ENCODE data around the gene TNFRSF12A.

The TNFRSF12A gene

DNA sequence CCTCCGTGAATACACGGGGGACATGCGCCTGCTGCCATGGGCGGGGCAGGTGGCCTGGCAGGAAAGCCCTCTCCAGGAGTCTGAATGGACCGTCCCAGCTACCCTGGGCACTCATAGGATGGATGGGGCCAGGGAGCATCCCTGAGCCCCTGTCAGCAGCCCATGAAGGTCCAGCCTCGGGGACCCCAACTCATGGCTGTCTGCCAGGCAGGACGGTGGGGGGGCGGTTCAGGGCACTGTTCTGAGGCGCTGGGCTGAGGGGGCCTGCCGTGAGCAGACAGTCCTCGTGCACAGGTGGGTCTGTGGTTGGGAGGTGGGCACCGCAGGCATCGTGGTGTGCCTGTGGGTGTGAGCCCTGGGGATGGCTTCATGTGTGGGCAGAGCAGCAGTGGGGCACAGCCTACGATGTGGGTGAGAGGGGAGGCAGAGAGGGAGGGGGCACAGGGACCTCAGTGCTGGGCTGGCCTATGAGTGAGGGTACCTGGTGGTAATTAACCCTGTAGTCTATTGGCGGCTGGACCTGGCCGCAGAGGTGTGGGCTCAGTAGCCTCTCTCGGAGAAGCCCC, 33.5 kb upstream of the TNFRSF12A start:
- no peak for DNase-seq (ENCODE audit: low read depth)

DNA sequence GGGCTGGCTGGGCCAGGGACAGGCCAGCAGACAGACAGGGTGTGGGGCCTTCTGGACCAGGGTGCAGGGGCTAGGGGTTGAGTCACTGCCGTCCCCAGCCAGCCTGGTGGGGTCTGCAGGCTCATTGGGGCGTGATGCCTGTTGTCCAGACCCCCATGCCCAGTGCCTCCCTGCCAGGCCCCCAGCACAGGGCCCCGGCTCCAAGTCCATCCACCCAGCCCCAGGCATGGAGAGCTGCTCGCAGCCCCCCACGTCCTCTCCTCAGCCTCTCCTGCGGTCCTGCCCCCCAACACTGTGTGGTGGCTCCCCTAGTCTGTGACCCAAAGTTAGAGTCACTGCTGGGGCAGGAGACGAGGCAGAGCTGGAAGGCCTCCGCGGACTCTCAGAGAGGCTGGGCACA, 32.9 kb upstream of the TNFRSF12A start:
- no peak for DNase-seq (ENCODE audit: low read depth)

DNA sequence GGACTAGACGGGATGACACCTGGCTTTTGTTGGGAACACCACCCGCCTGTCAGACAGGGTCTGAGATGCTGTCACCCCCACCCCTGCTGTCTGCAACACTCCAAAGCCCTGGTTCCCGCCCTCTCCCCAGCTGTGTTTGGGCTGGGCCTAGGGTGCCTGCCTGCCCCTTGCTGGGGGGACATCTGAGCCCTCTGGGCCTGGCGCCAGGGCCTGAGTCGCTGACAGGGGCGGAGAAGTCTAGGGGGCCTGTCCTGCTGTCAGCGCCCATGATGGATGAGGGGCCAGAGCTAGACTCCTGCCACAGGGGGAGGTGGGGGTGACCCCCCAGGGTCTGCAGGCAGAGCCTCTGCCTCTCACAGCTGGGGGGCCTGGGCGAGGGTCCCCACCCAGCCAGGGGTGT, 32.3 kb upstream of the TNFRSF12A start:
- DNase-seq (ENCODE audit: low read depth): no peak

DNA sequence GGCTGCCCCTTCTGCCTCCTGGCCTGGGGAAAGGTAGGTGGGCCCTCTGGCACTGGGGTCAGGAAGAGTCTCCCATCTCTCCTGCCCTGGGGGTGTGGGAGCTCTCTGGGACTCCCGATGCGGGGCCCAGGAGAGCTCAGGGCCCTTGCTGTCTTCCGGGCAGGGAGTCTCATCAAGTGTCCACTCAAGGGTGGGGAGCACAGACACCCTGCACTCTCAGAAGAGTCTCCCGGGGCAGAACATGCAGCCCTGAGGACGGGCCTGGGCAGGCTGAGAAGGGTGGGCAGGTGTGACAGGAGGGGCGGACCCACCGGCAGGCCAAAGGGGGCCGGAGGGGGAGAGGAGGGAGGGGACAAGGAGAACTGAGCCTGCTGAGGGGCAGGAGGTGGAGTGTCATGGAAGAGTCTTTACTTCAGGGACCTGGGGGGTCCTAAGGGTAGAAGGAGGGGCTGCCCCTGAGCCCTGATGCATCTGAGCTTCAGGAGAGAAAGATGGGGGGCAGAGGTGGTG, 31.5 kb upstream of the TNFRSF12A start:
- no peak for DNase-seq (ENCODE audit: low read depth)

DNA sequence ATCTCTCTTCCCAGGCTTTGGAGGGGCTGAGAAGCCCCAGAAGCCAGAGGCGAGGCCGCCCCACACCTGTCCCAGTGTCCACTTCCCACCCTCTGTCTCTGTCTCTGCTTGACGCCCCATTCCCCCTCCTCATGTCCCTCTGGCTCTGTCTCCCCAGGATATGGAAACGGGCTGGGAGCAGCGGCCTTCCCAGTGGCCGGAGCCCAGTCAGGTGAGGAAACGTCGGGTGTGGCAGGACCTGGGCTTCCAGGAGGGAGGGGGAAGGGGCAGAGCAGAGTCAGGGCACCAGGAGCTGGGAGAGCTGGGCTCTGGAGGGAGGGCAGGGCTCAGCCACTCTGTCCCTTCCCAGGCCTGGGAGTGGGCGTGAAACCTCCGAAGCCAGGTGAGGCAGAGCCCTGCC, 29.3 kb upstream of the TNFRSF12A start:
- no peak for DNase-seq (ENCODE audit: low read depth)

DNA sequence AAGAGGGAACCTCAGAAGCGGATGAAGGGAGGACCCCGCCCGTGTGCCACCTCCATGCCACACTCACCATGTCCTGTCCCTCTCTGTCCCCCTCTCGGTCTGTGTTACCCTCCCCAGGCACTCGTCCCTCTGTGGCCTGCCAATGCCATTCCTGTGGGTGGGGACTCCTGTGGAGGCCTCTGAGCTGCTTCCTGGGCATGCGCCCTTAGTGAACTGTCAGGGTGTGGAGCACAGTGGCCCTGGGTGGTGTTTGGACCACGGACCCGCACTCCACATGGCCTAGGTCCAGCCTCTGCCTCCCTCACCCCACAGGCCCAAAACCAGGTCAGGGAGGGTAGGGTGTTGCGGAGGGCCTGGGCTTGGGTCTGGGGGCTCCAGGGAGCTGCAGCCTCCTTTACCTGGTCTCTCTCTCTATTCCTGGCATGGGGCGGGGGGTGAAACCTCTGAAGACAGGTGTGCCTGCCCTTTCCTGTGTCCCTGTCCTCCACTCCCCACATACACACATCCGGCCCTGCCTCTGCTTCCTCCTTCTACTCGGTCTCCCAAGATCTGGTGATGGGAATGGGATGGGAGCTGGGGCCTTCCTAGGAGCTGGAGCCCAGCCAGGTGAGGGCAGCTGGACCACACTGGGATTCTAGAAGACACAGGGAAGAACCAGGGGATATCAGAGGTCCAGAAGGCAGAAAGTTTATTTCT, 28.5 kb upstream of the TNFRSF12A start:
- DNase-seq (ENCODE audit: low read depth): no peak

DNA sequence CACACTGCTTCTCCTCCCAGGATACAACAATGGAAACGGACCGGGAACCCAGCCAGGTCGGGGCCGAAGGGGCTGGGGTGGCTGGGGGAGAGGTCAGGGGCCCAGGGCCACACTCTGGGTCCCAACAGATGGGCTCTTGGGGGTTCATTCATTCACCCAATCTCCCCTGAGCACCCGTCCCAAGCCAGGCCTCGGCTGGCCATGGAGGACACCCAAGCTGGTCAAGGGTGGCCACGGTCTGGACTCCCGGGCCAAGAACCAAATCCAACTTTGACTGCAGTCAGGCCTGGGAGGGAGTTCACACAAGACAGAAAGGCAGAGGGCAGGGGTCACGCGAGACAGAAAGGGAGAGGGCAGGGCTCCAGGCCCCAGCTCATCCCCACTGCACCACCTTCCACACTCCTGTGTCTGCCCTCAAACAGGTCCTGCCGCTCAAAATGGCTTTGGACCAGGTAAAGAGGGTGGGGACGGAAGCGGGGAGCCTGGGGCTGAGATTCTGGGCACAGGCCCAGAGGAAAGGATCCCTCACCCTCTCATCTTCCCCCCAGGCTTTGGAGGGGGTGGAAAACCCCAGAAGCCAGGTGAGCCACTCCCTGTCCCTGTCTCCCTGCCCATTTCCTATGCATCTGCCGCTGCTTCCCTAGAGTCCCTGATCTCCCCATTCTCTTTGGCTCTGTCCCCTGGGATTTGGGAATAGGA, 27.6 kb upstream of the TNFRSF12A start:
- DNase-seq (ENCODE audit: low read depth): no peak

DNA sequence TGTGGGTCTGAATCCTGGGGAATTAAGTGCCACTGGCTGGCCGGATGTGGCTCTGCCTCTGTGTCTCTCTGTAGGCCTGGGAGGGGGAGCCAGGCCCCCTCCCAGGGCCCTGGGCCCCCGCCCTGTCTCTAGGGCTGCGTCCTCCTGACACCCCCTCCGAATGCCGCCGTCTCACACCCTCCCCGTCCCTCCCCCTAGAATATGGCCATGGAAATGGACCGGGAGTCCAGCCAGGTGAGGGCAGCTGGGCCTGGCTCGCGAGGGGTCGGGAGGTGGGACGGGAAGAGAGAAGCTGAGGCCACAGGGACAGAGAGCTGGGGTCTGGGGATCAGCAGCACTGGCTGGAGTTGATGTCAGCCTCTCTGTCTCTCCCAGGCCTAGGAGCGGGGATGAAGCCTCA, 23.9 kb upstream of the TNFRSF12A start:
- no peak for DNase-seq (ENCODE audit: low read depth)

DNA sequence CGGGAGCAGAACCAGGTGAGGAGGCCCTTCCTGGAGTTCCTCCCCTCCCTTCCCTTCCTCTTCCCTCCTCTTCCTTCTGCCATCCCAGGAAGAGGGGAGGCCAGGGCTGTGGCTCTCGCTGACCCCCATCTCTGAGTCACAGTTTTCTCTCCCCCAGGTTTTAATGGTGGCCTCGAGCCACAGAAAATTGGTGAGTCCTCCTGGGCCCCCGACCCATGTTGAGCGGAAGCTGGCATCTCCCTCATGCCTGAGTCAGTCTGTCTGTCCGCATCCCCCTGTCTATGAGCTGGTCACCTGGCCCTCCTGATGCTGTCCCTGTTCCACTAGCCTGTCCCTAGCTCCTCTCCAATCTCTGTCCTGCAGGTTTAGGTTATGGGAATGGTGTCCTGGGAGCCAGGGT, 20.2 kb upstream of the TNFRSF12A start:
- no peak for DNase-seq (ENCODE audit: low read depth)

DNA sequence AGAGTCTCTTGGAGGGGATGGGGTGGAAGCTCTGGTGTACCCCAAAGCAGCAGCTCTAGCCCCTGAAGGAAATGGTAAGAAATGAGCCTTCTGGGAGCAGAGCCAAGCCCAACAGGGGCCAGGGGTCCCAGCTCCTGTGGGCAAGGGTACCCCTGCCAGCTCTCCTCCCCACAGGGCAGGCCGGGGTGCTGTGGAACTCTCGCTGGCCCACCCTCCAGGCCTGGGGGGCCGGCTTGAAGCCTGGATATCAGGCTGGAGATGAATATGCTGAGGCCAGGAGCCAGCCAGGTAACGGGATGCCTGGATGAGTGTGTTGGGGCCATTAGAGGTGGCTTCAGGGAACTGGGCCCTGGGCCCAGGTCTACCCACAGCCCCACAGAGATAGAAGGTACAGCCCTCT, 19.6 kb upstream of the TNFRSF12A start:
- no peak for DNase-seq (ENCODE audit: low read depth)

DNA sequence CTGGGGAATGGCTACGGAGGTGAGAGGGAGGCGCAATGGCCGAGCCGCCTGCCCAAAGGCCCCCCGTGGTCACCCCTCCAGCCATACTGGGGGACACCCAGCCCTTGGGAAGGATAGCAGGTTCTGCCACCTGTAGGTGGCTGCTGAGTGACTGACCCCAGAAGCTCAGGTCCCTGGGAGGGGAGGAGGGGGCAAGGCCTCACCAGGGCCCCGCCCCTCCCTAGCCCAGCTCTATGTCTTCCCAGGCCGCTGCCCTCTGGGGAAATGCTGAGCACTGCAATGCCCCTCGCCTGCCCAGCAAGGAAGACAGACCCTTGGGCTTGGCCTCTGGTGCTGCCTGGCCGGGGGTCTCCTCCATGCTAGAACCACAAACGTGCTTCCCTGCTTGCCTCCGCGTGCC, 18.9 kb upstream of the TNFRSF12A start:
- no peak for DNase-seq (ENCODE audit: low read depth)

DNA sequence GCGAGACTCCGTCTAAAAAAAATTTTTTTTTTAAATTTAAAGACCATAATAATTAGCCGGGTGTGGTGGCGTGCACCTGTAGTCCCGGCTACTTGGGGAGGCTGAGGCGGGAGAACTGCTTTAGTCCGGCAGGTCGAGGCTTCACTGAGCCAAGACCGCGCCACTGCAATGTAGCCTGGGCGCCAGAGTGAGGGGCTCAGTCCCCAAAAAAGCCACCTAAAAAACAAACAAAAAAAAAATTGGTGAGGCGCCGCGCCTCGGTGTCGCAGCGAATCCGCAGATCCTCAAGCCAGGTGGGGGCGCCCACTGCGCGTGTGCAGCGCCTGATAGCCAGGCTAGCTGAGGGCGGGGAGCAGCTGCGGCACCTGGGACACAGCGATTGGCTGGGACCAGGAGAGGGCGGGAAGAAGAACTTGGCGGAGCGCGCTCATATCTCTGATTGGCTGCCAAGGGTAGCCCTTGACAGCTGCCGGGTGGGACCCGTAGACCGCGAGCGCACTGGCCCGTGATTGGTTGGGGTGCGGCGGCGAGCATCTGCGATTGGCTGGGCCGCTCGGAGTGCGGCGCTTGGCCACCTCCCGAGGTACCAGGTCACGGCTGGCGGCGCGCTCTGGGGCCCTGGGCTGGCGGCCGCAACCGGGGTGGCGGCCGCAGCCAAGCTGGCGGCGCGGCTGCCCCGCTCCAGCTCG, 16.4 kb upstream of the TNFRSF12A start:
- peak; percentile 100 for DNase-seq (ENCODE audit: low read depth)

DNA sequence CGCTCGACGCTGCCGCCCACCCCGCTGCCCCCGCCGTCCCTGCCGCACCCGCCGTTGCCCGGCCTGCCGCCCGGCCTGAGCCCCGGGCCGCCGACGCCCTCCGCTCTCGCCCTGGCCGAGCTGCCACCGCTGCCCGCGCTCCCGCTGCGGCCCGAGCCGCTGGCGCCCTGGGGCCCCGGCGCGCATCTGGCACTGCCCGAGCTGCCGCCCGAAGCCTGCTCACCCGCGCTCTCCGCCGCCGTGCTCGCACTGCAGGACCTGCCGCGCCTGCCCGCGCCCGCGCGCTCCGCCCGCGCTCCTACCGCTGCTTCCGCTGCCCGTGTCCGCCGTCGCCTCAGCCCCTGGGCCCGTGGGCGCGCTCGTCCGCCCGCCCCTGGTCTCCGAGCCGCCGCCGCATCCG, 15.8 kb upstream of the TNFRSF12A start:
- DNase-seq (ENCODE audit: low read depth): no peak

DNA sequence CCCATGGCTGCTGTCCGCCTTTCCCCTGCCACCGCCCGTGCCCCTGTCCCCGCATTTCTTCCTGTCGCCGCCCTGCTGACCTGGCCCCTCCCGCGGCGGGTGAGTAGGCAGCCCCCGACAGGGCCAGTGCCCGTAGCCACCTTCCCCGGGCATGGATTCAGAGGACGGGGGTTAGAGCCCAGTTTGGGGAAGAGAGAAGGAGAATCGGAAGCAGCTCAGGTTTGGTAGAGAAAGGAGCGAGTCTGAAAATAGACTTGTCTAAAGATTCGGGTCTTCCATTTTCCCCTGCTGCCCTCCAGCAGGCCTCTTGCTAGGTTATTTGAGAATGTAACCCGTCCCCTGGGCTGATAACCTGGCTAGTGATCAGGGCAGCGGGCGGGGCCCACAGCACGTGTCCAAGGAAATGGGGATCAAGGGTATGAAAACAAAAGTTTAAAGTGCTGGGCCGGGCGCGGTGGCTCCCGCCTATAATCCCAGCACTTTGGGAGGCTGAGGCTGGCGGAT, 15.3 kb upstream of the TNFRSF12A start:
- DNase-seq (ENCODE audit: low read depth): no peak

DNA sequence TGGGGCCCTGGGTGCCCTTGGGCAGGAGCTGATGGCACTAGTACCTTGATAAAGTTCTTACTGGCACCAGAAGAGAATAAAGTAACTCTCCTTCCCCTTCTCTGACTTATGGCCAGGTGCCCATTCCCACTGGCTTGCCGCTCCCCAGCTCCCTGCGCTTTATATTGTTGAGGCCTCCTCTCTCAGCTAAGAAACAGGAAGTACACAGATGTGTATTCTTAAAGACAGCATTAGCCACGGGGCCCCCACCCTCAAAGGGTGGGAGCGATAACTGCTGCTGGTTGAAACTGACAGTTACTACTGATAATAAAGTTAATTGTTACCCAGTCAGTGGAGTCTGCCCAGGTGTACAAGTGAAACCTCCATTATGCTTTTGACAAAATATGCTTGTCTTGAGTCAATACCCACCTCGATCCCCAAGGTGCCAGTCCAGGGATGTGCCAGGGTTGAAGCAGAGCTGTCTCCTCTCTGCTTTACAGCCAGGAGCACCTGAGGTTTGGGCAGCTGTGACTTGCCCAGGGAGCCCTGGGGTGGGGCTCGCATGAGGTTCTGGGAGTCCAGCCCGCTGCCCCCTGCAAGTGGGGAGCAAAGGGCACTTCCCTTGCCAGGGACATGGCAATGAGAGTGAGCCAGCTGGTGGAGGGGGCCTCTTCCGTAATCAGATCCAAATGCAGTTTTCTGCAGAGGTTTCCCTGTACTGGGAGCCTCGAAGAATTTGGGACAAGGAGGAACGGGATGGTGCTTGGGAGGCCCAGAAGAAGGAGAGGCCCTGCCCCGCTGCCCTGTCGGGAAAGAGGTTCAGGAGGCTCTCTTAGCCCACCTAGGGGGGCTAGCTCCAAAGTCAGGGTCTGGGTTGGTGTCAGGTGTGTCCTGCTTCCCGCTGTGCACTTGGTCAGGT, 12.9 kb upstream of the TNFRSF12A start:
- DNase-seq (ENCODE audit: low read depth): no peak

DNA sequence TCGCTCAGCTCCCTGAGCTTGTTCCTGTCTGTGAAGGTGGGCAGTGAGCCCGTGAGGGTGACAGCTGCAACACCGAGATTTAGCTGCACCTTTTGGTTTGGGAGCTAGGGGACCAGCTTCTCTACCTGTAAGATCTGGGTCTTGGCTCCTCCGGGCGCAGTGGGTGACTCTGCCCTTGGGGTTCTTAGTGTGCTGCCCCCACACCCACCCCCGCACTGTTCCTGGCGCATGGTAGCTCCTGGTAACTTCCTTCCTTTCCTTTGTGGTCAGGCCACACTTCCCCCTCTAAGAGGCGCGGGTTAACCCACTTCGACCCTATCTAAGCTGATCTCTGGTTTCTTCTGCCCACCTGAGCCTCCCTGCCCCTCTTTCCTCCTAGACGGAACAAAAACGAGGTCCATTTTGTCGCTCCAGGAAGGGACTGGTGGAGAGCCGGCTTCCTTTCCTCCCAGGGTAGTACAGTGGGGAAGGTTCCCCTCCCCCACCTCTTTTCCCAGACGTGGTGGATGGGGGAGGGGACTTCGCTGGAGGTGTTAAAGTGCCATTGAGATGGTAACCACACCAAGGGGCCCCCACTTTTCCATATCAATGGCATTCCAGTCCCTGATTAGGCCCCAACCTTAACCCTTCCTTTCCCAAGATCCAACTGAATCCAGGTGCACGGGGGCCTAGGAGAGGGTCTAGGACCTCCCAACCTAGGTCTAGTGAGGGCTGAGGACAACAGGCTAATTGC, 12.0 kb upstream of the TNFRSF12A start:
- peak; percentile 94 for DNase-seq (ENCODE audit: low read depth)

DNA sequence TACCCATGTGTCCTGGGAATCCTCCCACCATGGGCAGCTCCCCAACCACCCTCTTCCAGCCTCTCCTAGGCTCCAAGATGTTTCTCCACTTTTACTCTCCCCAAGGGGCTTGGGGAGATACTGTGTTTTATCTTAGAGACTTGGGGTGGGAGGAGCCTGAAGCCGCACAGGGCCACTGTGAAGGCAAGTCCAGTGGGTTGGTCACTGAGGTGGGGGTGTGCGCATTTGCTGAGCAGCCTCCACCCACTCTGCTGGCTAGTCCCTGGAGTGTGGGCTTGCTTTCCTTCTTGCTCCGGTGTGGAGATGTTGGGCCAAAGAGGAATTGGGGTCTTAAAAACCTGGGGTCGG, 11.5 kb upstream of the TNFRSF12A start:
- no peak for DNase-seq (ENCODE audit: low read depth)

DNA sequence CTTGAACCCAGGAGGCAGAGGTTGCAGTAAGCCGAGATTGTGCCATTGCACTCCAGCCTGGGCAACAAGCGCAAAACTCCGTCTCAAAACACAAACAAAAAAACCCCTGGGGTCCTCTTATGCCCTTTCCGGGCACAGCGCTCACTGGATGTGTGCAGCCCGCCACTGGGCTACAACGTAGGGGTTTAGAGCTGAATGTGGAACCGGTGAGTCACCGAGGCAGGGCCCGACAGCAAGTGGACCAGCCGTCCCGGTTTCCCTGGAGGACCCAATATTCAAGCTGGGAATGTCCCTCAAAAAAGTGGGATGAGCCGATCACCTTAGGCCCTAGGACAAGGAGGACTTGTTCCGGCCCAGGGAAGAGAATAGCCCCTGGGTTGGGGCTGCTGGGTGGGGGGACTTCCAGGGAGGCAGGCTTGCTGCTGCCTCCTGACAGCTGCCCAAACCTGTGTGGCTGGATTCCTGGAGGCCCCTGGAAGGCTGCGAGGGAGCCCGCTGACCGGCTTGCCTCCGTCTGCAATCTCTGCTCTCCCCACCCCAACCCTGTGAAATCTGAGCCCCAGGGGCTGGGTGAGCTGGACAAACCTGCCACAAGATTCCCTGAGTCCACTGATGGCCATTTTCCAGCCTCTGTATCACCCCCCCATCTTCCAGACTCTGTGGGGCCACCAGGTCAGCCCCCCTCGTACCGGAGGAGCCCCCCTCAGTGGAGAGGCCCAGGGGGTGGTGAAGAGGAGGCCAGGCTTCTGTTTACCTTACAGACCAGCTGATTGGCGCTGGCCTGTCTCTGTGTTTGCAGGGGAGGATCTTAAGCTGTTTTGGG, 10.4 kb upstream of the TNFRSF12A start:
- DNase-seq (ENCODE audit: low read depth): no peak

DNA sequence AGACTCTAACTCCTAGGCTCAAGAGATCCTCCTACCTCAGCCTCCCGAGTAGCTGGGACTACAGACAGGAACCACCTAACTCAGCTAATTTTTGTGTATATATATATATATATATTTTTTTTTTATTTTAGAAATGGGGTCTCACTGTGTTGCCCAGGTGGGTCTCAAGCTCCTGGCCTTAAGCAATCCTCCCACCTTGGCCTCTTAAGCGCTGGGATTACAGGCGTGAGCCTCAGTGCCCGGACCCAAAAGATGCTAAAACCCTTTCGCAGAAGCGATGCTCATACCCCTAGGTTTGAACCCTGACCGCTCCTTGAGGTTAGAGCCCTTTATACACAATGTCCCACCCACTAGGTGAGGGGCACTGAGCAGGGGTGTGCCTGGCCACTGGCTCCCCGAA, 9.7 kb upstream of the TNFRSF12A start:
- DNase-seq (ENCODE audit: low read depth): no peak

DNA sequence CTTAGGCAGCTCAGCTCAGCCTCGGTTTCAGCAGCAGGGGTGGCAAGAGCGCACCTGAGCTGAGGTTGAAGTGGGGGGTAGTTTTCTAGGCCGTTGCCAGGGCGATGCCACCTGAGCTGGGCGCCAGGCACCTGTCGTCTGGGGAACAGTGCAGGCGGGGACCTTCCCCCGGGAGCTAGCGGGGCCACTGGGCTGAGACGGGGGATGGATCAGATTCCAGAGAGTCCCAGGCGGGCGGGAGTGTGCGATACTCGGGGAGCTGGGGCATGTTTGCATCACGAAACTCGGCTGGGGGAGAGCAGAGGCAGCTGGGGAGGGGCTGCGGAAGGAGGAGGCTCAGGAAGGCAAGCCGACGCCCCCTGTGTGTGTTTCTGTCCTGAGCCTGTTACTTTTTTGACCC, 7.9 kb upstream of the TNFRSF12A start:
- no peak for DNase-seq (ENCODE audit: low read depth)
